Measurements from ENCODE around the gene UTP11. TPM values are rescaled to one million over a fixed set of nuclear protein-coding genes. Genes with fewer than 3 reads are reported as not detected.

The UTP11 gene
- total and polyA plus RNA-seq, 2 donors (not counting 3 experiments of a cell fraction or from before 2014, with no cell fraction given) = 20.1 to 54.1 TPM

DNA sequence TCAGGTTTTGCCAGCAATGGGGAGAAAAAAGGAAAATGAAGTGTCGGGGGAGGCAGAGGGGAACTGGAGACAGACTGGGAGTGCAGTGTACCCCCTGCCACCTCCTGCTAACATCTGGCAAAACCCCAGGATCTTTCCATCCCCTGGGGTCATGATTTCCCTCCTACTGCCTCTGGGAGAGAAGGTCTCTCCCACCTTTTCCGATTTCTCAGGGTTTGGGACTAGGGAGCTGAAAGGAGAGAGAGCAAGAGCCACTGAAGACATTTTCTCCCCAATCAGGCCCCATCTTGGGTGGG lies 12.4 kb upstream of the UTP11 start:
- TF ChIP-seq MAX (IDR thresholded peaks at IDR 0.05; ENCODE audit: insufficient read depth, insufficient read length) = no peak
- TF ChIP-seq MYC (IDR thresholded peaks at IDR 0.05; ENCODE audit: low read depth, low read length) = no peak
- TF ChIP-seq EZH2 (IDR thresholded peaks at IDR 0.05; ENCODE audit: borderline replicate concordance, low read depth, low read length, severe bottlenecking) = no peak
- TF ChIP-seq CTCF (IDR thresholded peaks at IDR 0.05; ENCODE audit: extremely low read depth in 1 of 2, insufficient read depth in 1 of 2, low read depth in 1 of 2, low read length in 2 of 2) = no peak
- ChIA-PET POLR2A (interaction anchor here (0.5 to 2.8 kb wide), 5 partner anchors 9 to 16 kb away, joined by 3 to 14 read pairs (median 4); partner anchors contain the start of gene UTP11), CTCF (interaction anchor here (0.7 to 1.8 kb wide), 8 partner anchors 9 to 140 kb away, joined by 3 to 11 read pairs (median 4); partner anchors contain the start of gene POU3F1)
- Histone ChIP-seq H3K4me3 (replicated peaks in 1 of 3; ENCODE audit: insufficient read depth in 1 of 3, low read depth in 1 of 3, low read length in 3 of 3) (peak overlapping the region in 1 of 3 experiments; percentile 20), H3K79me2 (ENCODE audit: control insufficient read depth, insufficient read depth, low read length) (peaks cover 44% of the 10 kb centered on the region), H3K9ac (replicated peaks; ENCODE audit: extremely low read depth, insufficient read depth, low read length) (peak overlapping the region; percentile 95), H3K9me1 (replicated peaks; ENCODE audit: control insufficient read depth, extremely low read depth, insufficient read depth, low read length) (no peaks in the 10 kb centered on the region), H3K9me3 (replicated peaks; ENCODE audit: control insufficient read depth, insufficient read depth, low read length) (no peaks in the 10 kb centered on the region), H3K27me3 (ENCODE audit: control insufficient read depth in 2 of 2, insufficient read depth in 2 of 2, low read length in 2 of 2) (no peaks in the 10 kb centered on the region), H2AFZ (ENCODE audit: low read depth, low read length) (no peak overlapping the region), H3K36me3 (ENCODE audit: control insufficient read depth in 2 of 2, extremely low read depth in 1 of 2, insufficient read depth in 2 of 2, low read length in 2 of 2) (peaks cover 9 to 14% of the 10 kb centered on the region in 2 experiments), H3K4me1 (ENCODE audit: control insufficient read depth, extremely low read depth, insufficient read depth, low read length) (peaks cover 65% of the 10 kb centered on the region), H3K4me2 (ENCODE audit: insufficient read depth, low read length) (peak overlapping the region; percentile 66), H3K27ac (ENCODE audit: insufficient read depth, low read depth, low read length) (peak overlapping the region; percentile 99), H4K20me1 (replicated peaks; ENCODE audit: control insufficient read depth, extremely low read depth, insufficient read depth, low read length) (no peaks in the 10 kb centered on the region)
- no TSS peak for BruUV-seq (replicated peaks)
- DNase-seq (ENCODE audit: low read depth, low spot score) (no peak), FAIRE-seq (no peak)
- intact Hi-C loops (cut with micrococcal nuclease) = loop anchor here (1.0 to 5.0 kb wide), 5 partner anchors 12 to 193 kb away; partner anchors contain the start of genes C1orf122, UTP11 and YRDC
- dilution Hi-C loops (cut with MboI; ENCODE audit: extremely low pct_ligation_motif_present, low sequenced_read_pairs) = no loop called here
